Measurements from ENCODE around the gene UBE3D.
"Not testable (repeated sequence)": the region's sequence is repeated elsewhere in the genome, so short reads cannot be mapped to it uniquely, and the experiment has no call there.

UBE3D gene

DNA sequence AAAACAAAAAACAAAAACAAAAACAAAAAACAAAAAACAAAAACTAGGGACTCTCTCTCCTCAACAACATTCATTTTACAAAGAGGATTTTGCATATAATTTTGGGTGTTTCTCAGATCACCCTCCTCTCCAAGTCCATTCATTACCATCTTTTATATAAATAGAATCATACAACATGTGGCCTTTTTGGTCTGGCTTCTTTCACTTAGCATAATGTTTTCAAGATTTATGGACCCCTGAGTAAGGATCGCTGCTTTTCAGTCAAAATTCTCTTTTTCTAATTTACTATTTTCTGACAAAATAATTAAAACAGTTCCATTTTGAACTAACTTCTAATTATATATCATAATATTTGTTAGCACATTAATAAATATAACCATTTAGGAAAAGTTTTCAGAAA is 94.8 kb downstream of the UBE3D start:
- no peak for DNase-seq

DNA sequence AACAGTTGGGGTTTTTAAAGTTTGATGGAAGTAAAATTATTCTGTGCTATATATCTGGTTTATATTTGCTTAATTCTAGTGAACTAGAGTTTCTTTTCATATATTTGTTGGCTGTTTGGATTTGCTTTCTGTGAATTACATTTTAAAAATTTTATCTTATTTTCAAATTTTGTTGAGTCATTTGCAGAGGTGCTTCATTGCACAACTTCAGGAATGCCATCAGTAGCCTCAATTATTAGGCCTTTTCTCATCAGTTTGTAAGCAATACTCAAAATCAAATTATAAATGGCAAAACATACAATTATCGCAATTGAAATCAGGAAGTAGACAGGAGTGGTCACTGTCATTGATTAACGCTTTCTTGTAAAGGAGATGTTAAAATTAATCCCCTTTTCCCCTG is 96.9 kb downstream of the UBE3D start:
- no peak for DNase-seq

DNA sequence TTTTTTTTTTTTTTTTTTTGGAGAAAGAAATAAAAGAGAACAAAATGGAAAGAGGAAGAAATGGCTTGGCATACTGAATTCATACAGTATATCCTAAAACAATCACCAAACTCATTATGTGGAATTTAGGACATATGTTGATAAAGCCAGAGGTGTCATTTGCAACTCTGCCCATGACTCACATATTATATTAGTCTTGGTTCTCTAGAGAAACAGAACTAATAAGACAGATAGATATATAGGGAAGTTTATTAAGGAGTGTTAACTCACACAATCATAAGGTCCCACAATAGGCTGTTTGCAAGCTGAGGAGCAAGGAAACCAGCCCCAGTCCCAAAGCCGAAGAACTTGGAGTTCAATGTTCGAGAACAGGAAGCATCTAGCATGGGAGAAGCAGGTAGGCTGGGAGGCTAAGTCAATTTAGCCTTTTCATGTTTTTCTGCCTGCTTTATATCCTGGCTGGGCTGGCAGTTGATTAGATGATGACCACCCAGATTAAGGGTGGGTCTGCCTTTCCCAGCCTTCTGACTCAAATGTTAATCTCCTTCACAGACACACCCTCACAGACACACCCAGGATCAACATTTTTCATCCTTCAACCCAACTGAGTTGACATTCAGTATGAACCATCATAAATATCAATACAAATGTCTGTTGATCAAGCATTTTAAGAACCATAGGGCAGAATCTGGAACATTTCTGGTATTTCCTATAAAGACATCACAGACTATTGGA is 102.3 kb downstream of the UBE3D start:
- no peak for DNase-seq

DNA sequence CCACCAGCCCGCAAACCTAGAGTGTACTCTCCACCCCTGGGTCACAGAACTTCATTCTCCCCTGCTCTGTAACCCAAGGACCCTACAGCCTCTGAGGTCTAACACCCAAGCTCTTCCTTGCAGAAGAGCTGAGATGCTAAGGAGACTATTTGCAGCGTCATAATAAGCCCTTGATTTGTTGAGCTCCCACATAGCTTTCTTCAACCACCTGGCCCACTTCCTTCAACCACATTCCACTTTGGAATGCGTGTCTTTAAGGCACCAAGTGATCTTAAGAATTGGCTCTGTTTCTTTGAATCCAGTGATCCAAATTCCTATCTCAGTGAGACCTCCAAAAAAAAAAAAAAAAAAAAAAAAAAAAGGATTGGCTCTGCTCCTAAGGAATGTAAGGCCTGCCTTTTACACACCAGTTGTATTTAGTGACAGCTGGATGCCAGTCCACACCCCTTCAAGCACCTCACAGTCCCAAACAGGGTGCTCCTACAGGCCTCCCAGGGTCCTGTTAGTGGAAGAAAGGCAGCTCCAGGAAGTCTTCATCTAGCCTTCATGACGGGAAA is 106.2 kb downstream of the UBE3D start:
- DNase-seq, result no peak

DNA sequence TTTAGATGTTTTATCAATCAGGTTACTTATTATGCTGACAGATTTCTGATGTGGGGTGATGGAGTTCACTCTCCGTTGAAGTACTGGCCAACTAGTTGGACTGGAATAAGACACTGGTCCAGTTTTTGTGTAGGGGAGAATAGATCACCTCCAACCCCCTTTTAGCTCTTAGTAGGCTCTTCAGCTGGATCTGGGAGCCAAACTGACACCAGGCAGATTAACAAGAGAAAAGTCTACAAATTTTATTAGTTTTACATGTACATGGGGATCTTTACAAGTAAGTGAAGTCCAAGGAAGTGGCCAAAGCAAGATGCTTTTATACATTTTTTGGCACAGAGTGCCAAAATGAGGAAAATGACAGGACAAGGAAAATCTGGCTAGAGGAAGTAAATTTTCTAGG is 107.1 kb downstream of the UBE3D start:
- DNase-seq, result no peak

DNA sequence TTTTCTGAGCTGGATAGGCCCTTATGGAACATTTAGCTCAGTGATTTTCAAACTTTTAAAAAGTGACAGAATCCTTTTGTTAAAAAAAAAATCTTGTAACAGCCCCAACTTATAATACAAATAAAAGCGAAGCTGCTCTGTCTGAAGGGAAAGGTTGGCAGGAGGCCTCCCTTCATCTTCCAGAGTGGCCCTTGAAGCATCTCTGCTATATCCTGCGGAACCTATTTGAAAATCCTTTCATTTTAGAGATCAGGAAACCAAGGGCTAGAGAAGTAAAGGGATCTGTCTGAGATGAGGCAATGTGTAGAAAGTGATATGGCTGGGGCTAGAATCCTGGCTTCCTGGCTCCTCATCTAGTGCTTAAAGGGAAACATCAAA is 107.8 kb downstream of the UBE3D start:
- DNase-seq, result no peak

DNA sequence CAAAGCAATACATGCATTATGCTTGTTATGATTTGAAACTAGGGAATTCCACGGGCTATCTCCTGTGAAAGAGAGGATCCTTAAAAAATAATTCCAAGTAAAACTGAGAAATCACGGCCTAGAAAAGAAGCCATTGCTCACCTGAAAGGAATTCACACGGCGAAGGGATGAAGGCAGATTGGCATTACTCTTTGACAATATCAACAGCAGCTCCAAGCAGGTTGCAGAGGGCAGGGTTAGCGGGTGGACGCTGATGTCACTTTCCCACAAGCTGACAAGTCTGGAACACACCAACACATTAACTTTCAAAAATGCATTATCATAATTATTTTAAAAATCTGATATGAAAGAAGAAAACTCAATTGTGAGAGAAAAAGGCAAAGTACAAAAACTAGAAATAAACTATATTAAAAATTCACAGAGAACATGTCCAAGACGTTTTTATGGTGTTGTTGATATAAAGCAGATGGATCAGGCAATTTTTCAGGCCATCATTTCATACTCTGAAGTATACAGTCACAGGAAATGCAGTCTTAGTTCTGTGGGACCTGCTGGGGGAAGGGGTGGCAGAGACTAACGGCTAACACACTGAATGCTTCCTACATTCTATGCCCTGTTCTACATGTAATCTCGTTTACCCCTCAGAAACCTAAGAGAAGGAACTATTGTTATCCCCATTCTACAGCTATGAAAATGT is 108.3 kb downstream of the UBE3D start:
- no peak for DNase-seq

DNA sequence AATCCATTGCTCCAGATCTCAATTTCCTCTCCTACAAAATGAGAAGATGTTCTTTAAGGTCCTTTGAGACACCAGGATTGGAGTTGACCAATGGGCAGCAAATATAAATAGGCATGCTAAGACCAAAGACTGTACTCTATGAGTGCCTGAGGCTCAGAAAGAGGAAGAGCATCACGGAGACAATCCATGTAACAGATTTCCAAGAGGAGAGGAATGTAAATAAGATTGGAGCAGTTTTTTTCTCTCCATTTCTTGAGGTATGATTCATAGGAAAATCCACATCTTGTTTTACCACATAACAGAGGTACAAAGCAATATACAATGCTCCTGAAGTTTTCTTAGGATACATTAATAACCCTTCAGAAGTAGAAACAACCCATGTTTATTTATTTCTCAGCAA is 109.8 kb downstream of the UBE3D start:
- DNase-seq, result no peak

DNA sequence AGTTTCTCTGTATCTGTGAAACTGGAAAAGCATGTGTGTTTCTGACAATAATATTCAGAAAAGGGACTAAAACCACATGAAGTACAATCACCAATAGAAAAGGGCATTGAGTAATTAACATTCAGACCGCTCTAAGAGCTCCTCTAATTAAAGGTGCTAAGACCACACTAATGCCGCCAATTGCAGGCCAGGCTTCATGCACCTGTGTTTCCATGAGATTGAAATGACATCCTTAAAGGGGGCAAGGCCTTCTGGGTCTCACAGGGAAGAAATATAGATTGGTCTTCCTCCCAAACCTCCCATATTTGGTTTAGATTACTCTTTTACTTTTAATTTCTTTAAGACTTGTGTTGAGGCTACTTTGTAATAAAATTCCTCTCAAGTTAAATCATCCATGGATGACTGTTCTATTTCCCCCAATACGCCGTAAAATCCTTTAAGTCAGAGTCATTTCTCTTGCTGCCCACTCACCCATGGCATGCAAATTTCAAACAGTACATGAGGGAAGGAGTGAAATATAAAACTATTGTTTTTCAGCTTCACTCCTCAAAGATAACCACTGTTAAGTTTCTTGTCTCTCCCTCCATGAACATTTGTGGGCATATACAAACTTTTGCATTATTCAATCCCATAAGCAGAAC is 110.6 kb downstream of the UBE3D start:
- DNase-seq, result no peak

DNA sequence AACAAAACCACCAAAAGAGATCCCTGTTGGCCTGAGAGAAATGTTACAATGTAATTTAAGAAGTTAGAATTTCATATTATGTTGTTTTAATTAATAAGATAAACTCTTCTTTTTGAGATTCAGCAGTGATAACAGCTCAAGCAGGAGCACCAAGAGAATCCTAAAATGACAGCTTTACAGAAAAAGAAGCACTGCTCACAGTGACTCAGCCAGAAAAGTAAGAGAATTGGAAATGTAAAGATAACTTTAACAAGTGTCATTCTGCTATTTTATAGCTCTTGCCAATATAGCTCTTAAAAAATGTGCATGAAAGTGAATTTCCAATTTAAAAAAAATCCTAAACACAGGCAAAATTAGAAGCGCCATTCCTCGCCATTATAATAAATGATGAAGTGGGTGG is 111.3 kb downstream of the UBE3D start:
- no peak for DNase-seq

DNA sequence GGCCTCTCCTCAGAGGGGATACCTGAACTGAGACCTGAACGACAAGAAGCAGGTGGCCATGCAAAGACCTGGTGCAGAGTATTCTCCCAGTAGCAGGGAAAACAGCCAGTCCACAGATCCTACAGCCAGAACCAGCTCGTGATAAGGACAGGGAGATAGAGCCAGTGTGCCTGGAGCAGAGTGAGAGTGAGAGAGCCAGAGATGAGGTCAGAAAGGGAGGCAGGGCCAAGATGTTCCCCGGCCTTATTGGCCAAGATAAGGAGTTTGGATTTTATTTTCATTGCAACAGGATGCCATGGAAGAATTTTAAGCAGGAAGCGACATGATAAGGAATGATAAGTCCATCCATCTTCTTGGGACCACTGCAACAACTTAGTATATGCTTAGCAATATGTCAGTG is 111.8 kb downstream of the UBE3D start:
- DNase-seq, result no peak

DNA sequence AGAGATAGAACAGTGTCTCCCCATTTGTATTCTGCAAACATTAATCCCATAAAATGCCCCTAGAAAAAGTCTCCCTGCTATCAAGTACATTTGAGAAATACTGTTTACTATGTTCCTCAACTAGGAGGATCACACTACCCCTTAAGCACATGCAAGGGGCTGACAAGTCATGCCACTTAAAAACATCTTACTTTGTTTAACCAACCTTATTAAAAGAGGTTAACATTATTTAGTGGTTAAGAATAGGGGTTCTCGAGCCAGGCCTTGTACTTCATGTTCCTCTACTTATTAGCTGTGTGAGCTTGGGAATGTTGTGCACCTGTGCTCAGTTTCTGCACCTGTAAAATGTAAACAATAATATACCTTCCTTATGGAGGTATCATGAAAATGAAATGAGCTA is 113.7 kb downstream of the UBE3D start:
- DNase-seq, result no peak

DNA sequence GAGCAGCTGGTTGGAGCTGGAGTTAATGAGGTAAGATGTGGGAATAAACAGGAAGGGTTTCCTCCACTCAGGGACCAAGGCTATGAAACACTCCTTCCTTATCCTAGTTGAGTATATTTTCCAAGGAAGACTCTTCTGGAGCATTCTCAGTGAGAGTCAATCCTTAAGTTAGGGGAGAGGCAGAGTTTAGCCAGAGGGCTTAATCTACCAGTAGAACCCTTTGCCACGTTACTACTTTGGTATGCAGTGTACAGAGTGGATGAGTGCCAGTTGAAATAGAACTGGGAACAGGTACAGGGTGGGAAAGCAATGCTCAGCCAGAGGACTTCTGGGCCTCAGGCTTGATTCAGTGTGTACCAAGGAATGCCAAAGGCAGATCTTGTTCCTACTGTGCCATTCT is 114.3 kb downstream of the UBE3D start:
- no peak for DNase-seq

DNA sequence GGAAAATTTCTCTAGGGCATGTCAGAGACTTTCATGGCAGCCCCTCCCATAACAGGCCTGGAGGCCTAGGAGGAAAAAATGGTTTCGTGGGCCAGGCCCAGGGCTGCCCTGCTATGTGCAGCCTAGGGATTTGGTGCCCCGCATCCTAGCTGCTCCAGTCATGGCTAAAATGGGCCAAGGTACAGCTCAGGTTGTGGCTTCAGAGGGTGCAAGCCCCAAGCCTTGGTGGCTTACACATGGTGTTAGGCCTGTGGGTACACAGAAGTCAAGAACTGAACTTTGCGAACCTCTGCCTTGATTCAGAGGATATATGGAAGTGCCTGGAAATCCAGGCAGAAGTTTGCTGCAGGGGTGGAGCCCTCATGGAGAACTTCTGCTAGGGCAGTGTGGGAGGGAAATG is 134.7 kb downstream of the UBE3D start:
- DNase-seq, result not testable (repeated sequence)

DNA sequence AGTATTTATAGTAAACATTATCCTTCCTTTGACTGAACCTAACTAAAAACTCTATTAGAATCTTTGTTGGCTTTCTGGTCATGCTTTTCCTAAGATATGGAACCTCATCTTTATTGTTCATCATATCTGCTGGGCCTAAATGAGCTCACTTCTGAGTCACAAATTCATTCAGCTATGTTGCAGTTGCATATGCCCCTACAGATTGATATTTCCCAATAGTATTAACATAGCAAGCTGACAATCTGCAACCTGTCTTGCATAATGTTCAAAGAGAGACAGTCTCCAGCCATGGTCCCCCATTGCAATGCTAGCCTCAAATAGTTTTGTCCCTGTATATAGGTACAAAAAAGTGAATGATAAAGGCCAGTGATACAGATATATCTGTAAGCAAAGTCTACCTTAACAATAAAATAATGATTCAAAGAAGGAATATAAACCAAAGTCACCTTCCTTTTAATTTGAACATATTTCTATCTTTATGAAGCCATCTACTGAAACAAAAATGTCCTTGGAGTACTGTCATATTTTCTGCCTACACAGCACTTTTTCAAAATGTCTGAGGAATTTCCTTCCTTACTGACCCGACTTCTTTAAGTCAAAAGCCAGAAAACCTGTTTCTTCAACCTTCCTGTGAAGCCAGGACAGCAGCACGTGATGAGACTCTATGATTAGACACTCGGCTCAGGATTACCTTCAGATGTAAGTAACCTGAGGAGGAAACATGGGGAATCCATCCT is 140.7 kb downstream of the UBE3D start:
- no peak for DNase-seq

DNA sequence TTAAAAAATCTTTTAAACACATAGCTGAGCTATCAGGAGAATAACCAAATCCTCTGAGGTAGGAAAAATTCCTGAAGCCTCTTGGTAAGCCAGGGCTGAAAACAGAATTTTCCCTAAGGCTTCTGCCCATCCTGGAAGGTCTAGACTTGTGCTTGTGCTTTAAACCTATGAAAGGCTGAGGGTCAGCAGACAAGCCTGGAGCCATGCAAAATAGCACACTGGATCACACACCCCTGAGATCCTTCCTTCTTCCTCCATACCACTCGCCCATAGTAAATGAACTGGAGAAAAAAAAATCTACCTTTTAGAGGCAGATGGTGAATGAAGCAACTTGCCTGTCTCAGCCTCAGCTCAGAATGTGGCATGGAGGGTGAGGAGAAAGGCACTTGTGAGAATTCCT is 144.4 kb downstream of the UBE3D start:
- DNase-seq, result no peak

DNA sequence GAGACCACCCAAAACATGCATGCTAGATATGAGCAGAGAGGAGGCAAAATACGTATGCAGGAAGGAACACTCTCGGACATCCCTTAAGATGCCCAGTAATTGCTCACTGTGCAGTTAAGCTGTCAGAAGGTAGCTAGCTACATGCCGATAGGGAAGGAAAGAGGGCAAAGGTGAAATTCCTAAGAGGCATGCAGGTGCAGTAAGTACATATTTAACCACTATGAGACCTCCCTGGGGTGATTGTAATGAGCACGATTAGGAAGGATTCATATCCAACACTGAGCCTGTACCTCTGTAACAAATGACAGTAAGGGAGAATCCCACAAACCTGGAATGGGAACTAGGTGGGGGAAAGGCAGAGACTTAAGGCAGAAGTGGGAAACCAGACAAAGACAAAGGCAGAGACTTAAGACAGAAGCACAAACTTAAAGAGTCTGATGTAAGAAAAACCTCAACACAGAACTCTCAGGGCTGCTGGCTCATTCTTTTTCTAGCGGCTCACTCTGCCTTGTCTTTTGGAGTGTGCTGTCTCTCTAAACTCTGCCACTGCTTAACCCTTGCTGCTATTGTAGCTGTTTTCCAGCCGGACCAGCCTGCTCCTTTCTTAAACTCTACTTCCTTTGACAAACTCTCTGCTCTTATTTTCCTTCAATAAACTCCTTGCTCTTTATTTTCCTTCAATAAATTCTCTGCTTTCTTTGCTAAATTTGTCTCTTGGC is 148.1 kb downstream of the UBE3D start:
- DNase-seq, result no peak

DNA sequence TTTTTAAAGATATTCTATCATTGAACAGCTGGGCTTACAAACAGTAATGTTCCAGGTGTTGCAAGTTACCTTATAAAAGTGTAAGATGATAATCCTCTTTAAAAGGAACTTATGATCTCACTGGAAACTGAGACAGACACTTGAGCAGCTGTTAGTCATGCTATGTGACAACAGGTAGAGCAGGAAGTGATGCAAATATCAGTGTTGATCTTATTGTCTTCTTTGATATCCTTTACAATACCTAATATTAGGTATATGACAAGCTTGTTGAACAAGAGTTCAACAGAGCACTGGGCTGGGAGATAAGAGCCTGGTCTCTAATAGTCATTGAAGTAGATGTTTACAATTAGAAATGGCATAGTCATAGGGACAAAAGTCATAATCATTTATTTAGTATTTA is 150.0 kb downstream of the UBE3D start:
- no peak for DNase-seq

DNA sequence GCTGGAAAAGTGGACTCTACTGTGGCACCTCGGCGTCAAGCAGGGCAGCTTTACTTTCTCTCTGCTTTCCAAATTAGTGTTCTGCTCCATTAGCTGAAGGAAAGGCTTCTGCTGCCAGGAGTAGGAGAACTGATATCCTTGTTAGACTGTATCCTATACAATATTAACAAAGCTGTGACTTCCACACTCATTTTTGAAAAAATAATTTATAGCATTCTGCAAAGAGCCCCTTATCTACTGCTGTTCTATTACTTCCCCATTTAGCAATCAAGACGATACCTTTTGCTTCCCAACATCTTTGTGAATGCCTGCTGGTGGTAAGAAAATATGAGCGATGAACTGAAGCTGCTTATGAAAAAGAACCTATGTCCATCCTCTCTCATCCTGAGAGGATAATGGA is 151.1 kb downstream of the UBE3D start:
- DNase-seq, result no peak

DNA sequence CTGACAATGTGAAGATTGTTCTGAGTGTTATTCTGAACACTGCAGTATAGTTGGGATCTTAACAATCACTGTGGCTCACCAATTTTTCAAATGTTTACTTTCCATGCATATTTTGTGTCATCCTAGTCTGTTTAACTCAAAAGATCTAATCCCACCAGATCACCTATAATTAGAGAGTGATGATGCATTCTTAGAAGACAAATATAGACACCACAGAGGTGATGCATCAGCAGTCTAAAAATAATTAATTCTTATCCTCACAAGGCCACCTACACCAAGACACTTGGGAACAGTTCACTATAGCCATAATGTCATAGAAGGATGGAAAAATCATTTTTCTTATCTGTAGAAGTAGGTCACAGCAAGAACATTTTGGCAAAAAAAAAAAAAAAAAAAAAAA is 154.8 kb downstream of the UBE3D start:
- DNase-seq, result no peak

DNA sequence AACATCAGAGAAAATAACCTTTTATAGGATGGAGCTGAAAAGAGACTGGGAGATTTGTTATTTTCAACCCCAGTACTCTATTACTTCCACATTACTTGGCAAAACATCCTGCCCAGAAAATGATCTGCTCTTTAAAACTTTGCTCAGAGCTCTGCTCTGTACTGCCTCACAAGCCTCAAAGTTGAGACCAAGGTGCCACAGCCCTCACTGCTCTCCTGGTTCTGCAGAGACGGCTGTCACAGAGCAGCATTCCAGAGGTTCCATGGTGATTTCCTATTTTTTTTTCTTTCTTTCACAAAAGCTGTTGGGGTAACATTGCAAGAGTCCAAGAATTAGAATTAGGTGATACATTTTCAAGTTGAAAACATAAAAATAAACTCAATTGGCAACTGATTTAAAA is 155.2 kb downstream of the UBE3D start:
- no peak for DNase-seq

DNA sequence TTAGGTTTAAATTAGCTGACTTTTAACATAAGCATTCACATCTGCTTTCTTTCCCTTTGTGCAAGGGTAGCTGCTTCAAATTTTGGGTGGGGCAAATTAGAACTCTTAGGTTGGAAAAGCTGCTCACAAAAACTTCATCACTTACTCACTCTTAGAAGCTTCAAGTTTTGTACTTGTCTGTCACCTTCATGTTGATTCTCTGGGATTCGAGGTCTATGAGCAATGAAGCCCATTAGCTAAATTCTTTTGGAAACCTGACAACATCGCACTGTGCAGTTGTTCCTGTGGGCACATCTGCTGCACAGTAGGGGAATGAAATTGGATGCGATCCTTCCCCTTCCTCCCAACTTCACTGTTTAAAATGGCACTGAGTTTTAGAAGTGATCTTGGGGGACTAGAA is 156.1 kb downstream of the UBE3D start:
- no peak for DNase-seq

DNA sequence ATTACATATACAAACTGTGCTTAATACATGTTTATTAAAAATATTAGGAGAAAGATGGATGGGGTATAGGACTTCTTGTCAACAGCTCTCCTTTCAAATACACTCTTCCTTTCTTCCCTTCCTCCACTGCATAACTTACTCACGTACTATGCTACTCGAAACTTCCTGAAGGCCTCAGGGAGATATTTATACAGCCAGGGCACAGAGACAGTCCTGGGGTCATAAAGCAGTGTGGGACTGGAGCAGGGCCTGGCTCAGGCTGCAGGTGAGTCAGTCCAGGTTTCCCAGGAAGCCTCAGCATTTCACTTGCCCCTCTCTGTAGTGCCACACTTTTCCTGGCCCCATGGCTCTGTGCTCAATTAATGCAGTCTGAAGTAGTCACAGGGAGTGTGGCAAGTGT is 157.0 kb downstream of the UBE3D start:
- no peak for DNase-seq

Data from activated CD4-positive, alpha-beta T cell treated with anti-CD3 and anti-CD28 coated beads, Interleukin-10, Interleukin-2, amounts not matched to agents 100 ng/mL and 50 ng/mL, durations not matched to agents 16 hours and 8 hours (primary cell).